Endothelial cell of umbilical vein (primary cell): ENCODE measurements around the gene GIGYF2. TPM values are rescaled to one million over a fixed set of nuclear protein-coding genes. Genes with fewer than 3 reads are reported as not detected.

Experiments used
- BruUV-seq: library from RNA; stranded (reverse); fragments of 400-500 nt; replicated peaks from 2 replicates; lab custom pipeline; 2021; lab: Mats Ljungman, UMichigan
- CTCF ChIA-PET: fragments of 300-600, 350-600 bp; sonication (Branson Sonifier 250); formaldehyde crosslinking; loops from one replicate; lab custom pipeline; 2021; ENCODE audit warnings: antibody characterized with exemption, inconsistent platforms; lab: Charles Lee
- POLR2A ChIA-PET: fragments of 300-600, 350-600 bp; sonication (Branson Sonifier 250); formaldehyde crosslinking; loops from one replicate; lab custom pipeline; 2021; ENCODE audit warnings: antibody characterized with exemption, inconsistent platforms; lab: Charles Lee
- DNase-seq: peaks from one replicate; pipeline ENCODE4 v3.0.0-alpha.2; 2011; ENCODE audit warnings: low read depth, low spot score
- FAIRE-seq: peaks from 2 replicates; lab custom pipeline; 2011; peaks lifted over from hg19 to GRCh38; lab: Jason Lieb, UNC
- H2AFZ ChIP-seq: 2 replicates; pipeline ENCODE4 v1.6.0; 2012; ENCODE audit warnings: low read depth, low read length, control low read depth, inconsistent platforms
- H3K27ac ChIP-seq: 2 replicates; pipeline ENCODE4 v1.5.1; 2011; ENCODE audit warnings: low read depth, mild to moderate bottlenecking, control low read depth, low read length, moderate library complexity; ENCODE audit not compliant: insufficient read depth
- H3K27me3 ChIP-seq, 2 experiments: 2 replicates each; pipeline versions ENCODE4 v1.6.0 to v1.6.1; 2011; ENCODE audit warnings: low read length in 2 of 2, mixed read lengths in 1 of 2; ENCODE audit not compliant: control insufficient read depth in 2 of 2, insufficient read depth in 2 of 2
- H3K36me3 ChIP-seq, 2 experiments: 2 replicates in 1 of 2; 3 replicates in 1 of 2; pipeline ENCODE4 v1.5.1; 2011; ENCODE audit warnings: low read length in 2 of 2, mild to moderate bottlenecking in 1 of 2, moderate library complexity in 1 of 2; ENCODE audit not compliant: control insufficient read depth in 2 of 2, insufficient read depth in 2 of 2; ENCODE audit errors: extremely low read depth in 1 of 2
- H3K4me1 ChIP-seq: 3 replicates; pipeline ENCODE4 v1.5.1; 2011; ENCODE audit warnings: mild to moderate bottlenecking, low read length; ENCODE audit not compliant: control insufficient read depth, insufficient read depth; ENCODE audit errors: extremely low read depth
- H3K4me2 ChIP-seq: 2 replicates; pipeline ENCODE4 v1.6.1; 2011; ENCODE audit warnings: low read length, control low read depth, mixed read lengths; ENCODE audit not compliant: insufficient read depth
- H3K4me3 ChIP-seq, 3 experiments: fragments of 200-600 bp in 1 of 3; sonication (generic), shearing (Covaris generic) in 1 of 3; replicated peaks in 1 of 3; 2 replicates each; pipeline ENCODE4 v1.5.1; 2011 to 2016; ENCODE audit warnings: control low read depth in 3 of 3, low read length in 3 of 3, mild to moderate bottlenecking in 2 of 3, inconsistent platforms in 1 of 3, low read depth in 1 of 3, moderate library complexity in 1 of 3; ENCODE audit not compliant: insufficient read depth in 1 of 3
- H3K79me2 ChIP-seq: 2 replicates; pipeline ENCODE4 v1.6.0; 2012; ENCODE audit warnings: low read length, inconsistent platforms; ENCODE audit not compliant: control insufficient read depth, insufficient read depth
- H3K9ac ChIP-seq: replicated peaks from 2 replicates; pipeline ENCODE3; 2011; ENCODE audit warnings: low read length, control low read depth; ENCODE audit not compliant: insufficient read depth; ENCODE audit errors: extremely low read depth
- H3K9me1 ChIP-seq: replicated peaks from 3 replicates; pipeline ENCODE4 v1.6.0; 2011; ENCODE audit warnings: mild to moderate bottlenecking, low read length; ENCODE audit not compliant: control insufficient read depth, insufficient read depth; ENCODE audit errors: extremely low read depth
- H3K9me3 ChIP-seq: replicated peaks from 2 replicates; pipeline ENCODE4 v1.5.1; 2012; ENCODE audit warnings: low read length, inconsistent platforms; ENCODE audit not compliant: control insufficient read depth, insufficient read depth
- H4K20me1 ChIP-seq: replicated peaks from 2 replicates; pipeline ENCODE3; 2011; ENCODE audit warnings: mild to moderate bottlenecking, low read length; ENCODE audit not compliant: control insufficient read depth, insufficient read depth; ENCODE audit errors: extremely low read depth
- EZH2 ChIP-seq: IDR thresholded peaks from 2 replicates; pipeline ENCODE4 v1.6.1; 2012; ENCODE audit warnings: borderline replicate concordance, low read depth, mild to moderate bottlenecking, moderate library complexity, low read length, inconsistent platforms; ENCODE audit not compliant: severe bottlenecking
- FOS ChIP-seq: IDR thresholded peaks from 2 replicates; pipeline ENCODE4 v1.6.1; 2011; ENCODE audit warnings: mild to moderate bottlenecking, low read length, moderate library complexity, borderline replicate concordance; ENCODE audit not compliant: insufficient read depth
- GATA2 ChIP-seq: IDR thresholded peaks from 2 replicates; pipeline ENCODE4 v1.7.0; 2011; ENCODE audit warnings: low read depth, mild to moderate bottlenecking, moderate library complexity, mixed read lengths, low read length; ENCODE audit not compliant: insufficient read length, insufficient read depth
- JUN ChIP-seq: IDR thresholded peaks from 2 replicates; pipeline ENCODE4 v1.6.1; 2011; ENCODE audit warnings: borderline replicate concordance, low read depth; ENCODE audit not compliant: insufficient read length, insufficient read depth
- MYC ChIP-seq: IDR thresholded peaks from one replicate; pipeline ENCODE4 v1.6.1; 2011; ENCODE audit warnings: mild to moderate bottlenecking, low read depth, low read length
- POLR2A ChIP-seq: IDR thresholded peaks from 2 replicates; pipeline ENCODE4 v1.6.1; 2012; ENCODE audit warnings: low read depth, mild to moderate bottlenecking, control low read depth, low read length
- POLR2AphosphoS5 ChIP-seq: IDR thresholded peaks from 2 replicates; pipeline ENCODE4 v1.6.1; 2012; ENCODE audit warnings: low read depth, mild to moderate bottlenecking, control low read depth, low read length, moderate library complexity; ENCODE audit not compliant: insufficient read depth
- dilution Hi-C: fragments of 300-500 bp; cut with MboI; formaldehyde crosslinking; loops from one replicate; pipeline ENCODE4 v1.15.0; 2019; ENCODE audit warnings: low sequenced_read_pairs; ENCODE audit not compliant: extremely low pct_ligation_motif_present
- intact Hi-C: fragments of 100-400 bp; cut with micrococcal nuclease; formaldehyde crosslinking; loops from one replicate; pipeline ENCODE4 v1.10.0; 2022
- polyA plus RNA-seq, 4 experiments: library from polyadenylated mRNA; depleted of rRNA in 3 of 4; stranded (reverse) in 3 of 4; unstranded in 1 of 4; fragments of >200 nt; gene quantifications; 2 replicates each; pipeline versions ENCODE4 v1.2.1 to v1.2.3, GENCODE V29; 2011 to 2012; ENCODE audit warnings: missing spikeins in 1 of 4
- total RNA-seq: library from RNA; stranded (reverse); gene quantifications from 2 replicates; pipeline ENCODE4 v1.2.3, GENCODE V29; 2021
- TF ChIP-seq, protein P1 (sequence below), 2 donors: IDR thresholded peaks; 1 replicate in 1 of 2; 2 replicates in 1 of 2; pipeline ENCODE4 v1.5.1; 2011; ENCODE audit warnings: low read length in 2 of 2, mild to moderate bottlenecking in 2 of 2, moderate library complexity in 2 of 2, control low read depth in 1 of 2, inconsistent platforms in 1 of 2, low read depth in 1 of 2; ENCODE audit not compliant: insufficient read depth in 1 of 2; ENCODE audit errors: extremely low read depth in 1 of 2
- TF ChIP-seq, protein P2 (sequence below): IDR thresholded peaks from 2 replicates; pipeline ENCODE4 v1.6.1; 2011; ENCODE audit not compliant: insufficient read depth, insufficient read length

The GIGYF2 gene
- total and polyA plus RNA-seq, 2 donors (not counting 3 experiments of a cell fraction or from before 2014, with no cell fraction given): 22.9 to 56.4 TPM

DNA sequence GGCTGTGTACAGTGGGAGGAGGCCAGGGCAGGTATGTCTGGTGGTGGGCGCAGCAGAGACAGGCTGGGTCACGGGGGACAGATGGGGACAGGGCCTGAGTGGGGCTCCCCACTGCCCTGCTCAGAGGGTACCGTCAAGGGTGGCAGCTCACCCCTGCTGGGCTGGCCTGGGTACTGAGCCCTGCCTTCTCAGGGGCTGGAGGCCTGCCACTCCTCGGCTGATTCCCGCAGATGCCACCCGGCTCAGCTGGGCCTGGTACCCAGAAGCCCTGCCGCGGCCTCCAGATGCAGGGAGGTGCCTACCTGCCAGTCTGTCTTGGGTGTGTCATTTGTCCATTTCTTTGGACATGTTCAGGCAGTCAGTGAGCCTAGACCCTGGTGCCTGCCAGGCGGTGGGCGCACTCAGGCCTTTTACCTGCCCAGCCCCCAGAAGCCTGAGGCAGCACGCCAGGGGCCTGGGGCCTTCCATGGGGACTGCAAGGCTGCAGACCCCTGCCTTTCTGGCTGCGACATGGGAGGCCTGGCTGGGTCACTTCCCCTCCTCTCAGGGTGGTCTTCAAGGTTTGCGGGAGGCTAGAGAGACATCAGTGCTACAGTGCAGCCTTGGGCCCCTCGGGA lies 176.3 kb downstream of the GIGYF2 start:
- dilution Hi-C loops: no loop called here
- H3K27me3 ChIP-seq: no peaks in the 10 kb centered on the region
- H4K20me1 ChIP-seq: no peaks in the 10 kb centered on the region
- DNase-seq (no peak), FAIRE-seq (no peak)
- ChIA-PET POLR2A (no interaction called here), CTCF (interaction anchor here (1.5 to 3.0 kb wide), 2 partner anchors 14 to 155 kb away, joined by 3 to 31 read pairs; no protein-coding TSS in a partner anchor)
- TF ChIP-seq, protein P1, sequence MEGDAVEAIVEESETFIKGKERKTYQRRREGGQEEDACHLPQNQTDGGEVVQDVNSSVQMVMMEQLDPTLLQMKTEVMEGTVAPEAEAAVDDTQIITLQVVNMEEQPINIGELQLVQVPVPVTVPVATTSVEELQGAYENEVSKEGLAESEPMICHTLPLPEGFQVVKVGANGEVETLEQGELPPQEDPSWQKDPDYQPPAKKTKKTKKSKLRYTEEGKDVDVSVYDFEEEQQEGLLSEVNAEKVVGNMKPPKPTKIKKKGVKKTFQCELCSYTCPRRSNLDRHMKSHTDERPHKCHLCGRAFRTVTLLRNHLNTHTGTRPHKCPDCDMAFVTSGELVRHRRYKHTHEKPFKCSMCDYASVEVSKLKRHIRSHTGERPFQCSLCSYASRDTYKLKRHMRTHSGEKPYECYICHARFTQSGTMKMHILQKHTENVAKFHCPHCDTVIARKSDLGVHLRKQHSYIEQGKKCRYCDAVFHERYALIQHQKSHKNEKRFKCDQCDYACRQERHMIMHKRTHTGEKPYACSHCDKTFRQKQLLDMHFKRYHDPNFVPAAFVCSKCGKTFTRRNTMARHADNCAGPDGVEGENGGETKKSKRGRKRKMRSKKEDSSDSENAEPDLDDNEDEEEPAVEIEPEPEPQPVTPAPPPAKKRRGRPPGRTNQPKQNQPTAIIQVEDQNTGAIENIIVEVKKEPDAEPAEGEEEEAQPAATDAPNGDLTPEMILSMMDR (IDR thresholded peaks at IDR 0.05; ENCODE audit: extremely low read depth in 1 of 2, insufficient read depth in 1 of 2, low read depth in 1 of 2, low read length in 2 of 2): no peak
- TF ChIP-seq POLR2A: no peak
- no peak overlapping the region for H3K27ac ChIP-seq
- no peaks in the 10 kb centered on the region for H3K79me2 ChIP-seq
- no peak overlapping the region for H3K4me2 ChIP-seq
- no peaks in the 10 kb centered on the region for H3K9me3 ChIP-seq
- no peaks in the 10 kb centered on the region for H3K9me1 ChIP-seq
- BruUV-seq: no TSS peak
- intact Hi-C loops: no loop called here
- H3K4me3 ChIP-seq: no peak overlapping the region
- H3K9ac ChIP-seq: no peak overlapping the region
- no peaks in the 10 kb centered on the region for H3K36me3 ChIP-seq
- H2AFZ ChIP-seq: no peak overlapping the region
- no peaks in the 10 kb centered on the region for H3K4me1 ChIP-seq

DNA sequence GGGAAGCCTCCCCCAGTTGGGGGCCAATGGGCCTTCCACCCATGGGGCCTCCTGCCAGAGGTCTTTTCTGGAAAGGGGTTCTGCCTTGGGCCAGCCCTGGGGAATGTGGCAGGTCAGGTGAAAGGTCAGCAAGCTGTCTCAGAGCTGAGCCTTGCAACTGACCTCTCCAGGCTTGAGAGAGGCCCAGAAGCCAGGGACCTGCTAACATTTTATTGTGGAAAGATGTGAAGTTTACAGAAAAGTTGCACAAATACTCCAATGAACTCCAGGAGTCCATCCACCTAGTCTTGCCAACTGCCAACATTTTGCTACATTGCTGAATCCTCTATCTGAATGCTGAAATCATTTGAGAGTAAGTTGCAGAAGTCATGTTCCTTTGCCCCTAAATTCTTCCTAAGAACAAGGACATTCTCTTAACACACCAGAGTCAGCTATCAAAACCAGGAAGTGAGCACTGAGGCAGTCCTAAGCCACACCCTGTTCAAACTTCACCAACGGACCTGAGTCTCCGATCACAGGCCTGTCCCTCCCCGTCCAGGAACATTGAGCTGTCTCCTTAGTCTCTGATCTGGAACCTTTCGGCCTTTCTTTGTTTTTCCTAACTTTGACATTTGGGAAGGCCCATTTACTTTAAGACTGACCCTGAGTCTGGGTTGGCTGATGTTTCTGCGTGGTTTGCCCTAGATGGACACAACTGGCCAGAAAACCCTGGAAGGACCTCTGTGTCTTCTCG lies 176.9 kb downstream of the GIGYF2 start:
- Histone ChIP-seq H3K4me2 (no peak overlapping the region), H3K9me3 (no peaks in the 10 kb centered on the region), H3K27me3 (no peaks in the 10 kb centered on the region), H3K79me2 (no peaks in the 10 kb centered on the region), H3K9ac (no peak overlapping the region), H3K36me3 (no peaks in the 10 kb centered on the region), H3K9me1 (no peaks in the 10 kb centered on the region), H3K27ac (no peak overlapping the region), H3K4me3 (no peak overlapping the region), H4K20me1 (no peaks in the 10 kb centered on the region), H3K4me1 (no peaks in the 10 kb centered on the region), H2AFZ (no peak overlapping the region)
- intact Hi-C loops (no loop called here), dilution Hi-C loops (no loop called here)
- DNase-seq (no peak), FAIRE-seq (no peak)
- ChIA-PET CTCF (interaction anchor here (1.3 to 3.0 kb wide), 3 partner anchors 14 to 180 kb away, joined by 3 to 31 read pairs (median 8); no protein-coding TSS in a partner anchor), POLR2A (no interaction called here)
- TF ChIP-seq, protein P1 (IDR thresholded peaks at IDR 0.05; ENCODE audit: extremely low read depth in 1 of 2, insufficient read depth in 1 of 2, low read depth in 1 of 2, low read length in 2 of 2): no peak
- TF ChIP-seq EZH2: no peak
- TF ChIP-seq JUN: no peak
- no peak for TF ChIP-seq FOS
- TF ChIP-seq POLR2A: no peak
- TF ChIP-seq GATA2: no peak
- TF ChIP-seq, protein P2, sequence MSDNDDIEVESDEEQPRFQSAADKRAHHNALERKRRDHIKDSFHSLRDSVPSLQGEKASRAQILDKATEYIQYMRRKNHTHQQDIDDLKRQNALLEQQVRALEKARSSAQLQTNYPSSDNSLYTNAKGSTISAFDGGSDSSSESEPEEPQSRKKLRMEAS: no peak
- TF ChIP-seq MYC: no peak
- TF ChIP-seq POLR2AphosphoS5: no peak
- no TSS peak for BruUV-seq
